GM12873 (cell line): ENCODE measurements around the gene RANBP10.

ENCODE experiments used
- CTCF ChIP-seq: IDR thresholded peaks from 2 replicates; pipeline ENCODE4 v1.5.1; 2012; ENCODE audit warnings: low read depth, mild to moderate bottlenecking, moderate library complexity, low read length, control low read depth; ENCODE audit not compliant: insufficient read depth; ENCODE audit errors: missing control alignments

RANBP10 gene

GRCh38 chr16:67727521-67728485, 78.6 kb downstream of the RANBP10 start:
- TF ChIP-seq CTCF, result no peak

GRCh38 chr16:67726106-67727034, 80.0 kb downstream of the RANBP10 start:
- no peak for TF ChIP-seq CTCF

- no peak for TF ChIP-seq CTCF
These were observed 82.5 kb downstream of the RANBP10 start for GRCh38 chr16:67723911-67724305.

- no peak for TF ChIP-seq CTCF
These were observed 83.0 kb downstream of the RANBP10 start for GRCh38 chr16:67723151-67723910.

- no peak for TF ChIP-seq CTCF
These were observed 86.1 kb downstream of the RANBP10 start for GRCh38 chr16:67720236-67720635.

- TF ChIP-seq CTCF, result no peak
These were observed 86.6 kb downstream of the RANBP10 start for GRCh38 chr16:67719778-67720144.
